B cell (primary cell): Measurements from ENCODE around the gene PHC3.

Source experiments
- CTCF ChIP-seq: fragments of 200-600 bp; IDR thresholded peaks from one replicate; pipeline ENCODE4 v1.8.0; 2022; ENCODE audit warnings: antibody characterized with exemption, mild to moderate bottlenecking
- EZH2 ChIP-seq: IDR thresholded peaks from 2 replicates; pipeline ENCODE4 v1.6.1; 2012; ENCODE audit warnings: borderline replicate concordance, low read depth, mild to moderate bottlenecking, moderate library complexity, low read length; ENCODE audit not compliant: insufficient read depth, poor library complexity, severe bottlenecking

GRCh38 chr3:170159933-170160332, 21.6 kb downstream of the PHC3 start:
- TF ChIP-seq CTCF = no peak
- TF ChIP-seq EZH2 = no peak
